Dedifferentiated amniotic fluid mesenchymal stem cell (primary cell): ENCODE data around the gene TBC1D22A.

Experiments used
- DNase-seq: peaks from one replicate; pipeline ENCODE4 v3.0.0-alpha.2; 2016; ENCODE audit errors: extremely low spot score

The TBC1D22A gene

GRCh38 chr22:47200273-47201051 lies 438.0 kb downstream of the TBC1D22A start:
- no peak for DNase-seq

- no peak for DNase-seq
Observed at GRCh38 chr22:47201186-47201995, 438.9 kb downstream of the TBC1D22A start.

GRCh38 chr22:47201996-47202818 lies 439.8 kb downstream of the TBC1D22A start:
- DNase-seq = no peak

GRCh38 chr22:47202819-47203553 lies 440.5 kb downstream of the TBC1D22A start:
- DNase-seq = no peak

- no peak for DNase-seq
Observed at GRCh38 chr22:47203554-47203991, 441.1 kb downstream of the TBC1D22A start.

- DNase-seq = no peak
Observed at GRCh38 chr22:47204002-47204979, 441.8 kb downstream of the TBC1D22A start.

GRCh38 chr22:47205081-47205491 lies 442.6 kb downstream of the TBC1D22A start:
- no peak for DNase-seq

- no peak for DNase-seq
Observed at GRCh38 chr22:47205554-47205953, 443.1 kb downstream of the TBC1D22A start.

GRCh38 chr22:47206164-47206563 lies 443.7 kb downstream of the TBC1D22A start:
- no peak for DNase-seq

- no peak for DNase-seq
Observed at GRCh38 chr22:47206666-47207218, 444.3 kb downstream of the TBC1D22A start.

GRCh38 chr22:47207387-47207786 lies 444.9 kb downstream of the TBC1D22A start:
- DNase-seq = no peak

- no peak for DNase-seq
Observed at GRCh38 chr22:47207846-47208554, 445.6 kb downstream of the TBC1D22A start.

GRCh38 chr22:47208630-47209029 lies 446.2 kb downstream of the TBC1D22A start:
- no peak for DNase-seq

- no peak for DNase-seq
Observed at GRCh38 chr22:47209040-47209514, 446.6 kb downstream of the TBC1D22A start.

GRCh38 chr22:47209547-47210023 lies 447.1 kb downstream of the TBC1D22A start:
- no peak for DNase-seq

GRCh38 chr22:47210112-47210657 lies 447.7 kb downstream of the TBC1D22A start:
- no peak for DNase-seq

GRCh38 chr22:47210686-47211085 lies 448.2 kb downstream of the TBC1D22A start:
- no peak for DNase-seq

GRCh38 chr22:47213571-47214230 lies 451.3 kb downstream of the TBC1D22A start:
- DNase-seq = no peak
